K562 (cell line): ENCODE results near the gene METTL25B. TPM values are rescaled to one million over a fixed set of nuclear protein-coding genes. Genes with fewer than 3 reads are reported as not detected.

Source experiments
- CBX2 ChIP-seq: fragments of 200-600 bp; sonication (generic); IDR thresholded peaks from one replicate; pipeline ENCODE4 v1.6.1; 2012; ENCODE audit warnings: mild to moderate bottlenecking, low read length, inconsistent platforms; ENCODE audit not compliant: insufficient read depth, poor library complexity, severe bottlenecking
- CHCHD3 ChIP-seq: fragments of 250-450 bp; sonication (Bioruptor Pico); IDR thresholded peaks from 2 replicates; pipeline ENCODE4 v2.1.2; 2022; ENCODE audit warnings: mild to moderate bottlenecking
- E2F4 ChIP-seq: sonication (generic); formaldehyde crosslinking; IDR thresholded peaks from 2 replicates; pipeline ENCODE4 v1.8.0; 2022; ENCODE audit warnings: mild to moderate bottlenecking, low read depth, missing genetic modification reagents
- EP300 ChIP-seq: IDR thresholded peaks from 2 replicates; pipeline ENCODE4 v1.6.1; 2012; ENCODE audit warnings: low read length, improper control_type of control experiment
- ERF ChIP-seq: fragments of 450-650 bp; formaldehyde crosslinking; IDR thresholded peaks from 2 replicates; pipeline ENCODE4 v1.4.0; 2020; ENCODE audit warnings: mild to moderate bottlenecking, mixed read lengths
- GTF2B ChIP-seq: IDR thresholded peaks from 2 replicates; pipeline ENCODE4 v1.6.1; 2011; ENCODE audit not compliant: insufficient read length; ENCODE audit errors: extremely low read depth
- HDAC3 ChIP-seq: fragments of 450-650 bp; IDR thresholded peaks from 2 replicates; pipeline ENCODE4 v1.6.1; 2018; ENCODE audit warnings: borderline replicate concordance, mild to moderate bottlenecking, moderate library complexity; ENCODE audit not compliant: partially characterized antibody
- HDAC6 ChIP-seq: IDR thresholded peaks from 2 replicates; pipeline ENCODE4 v1.6.1; 2012; ENCODE audit warnings: low read depth, mild to moderate bottlenecking, control low read depth, inconsistent platforms, low read length, moderate library complexity
- HOXB6 ChIP-seq: fragments of 250-450 bp; sonication (Bioruptor Pico); IDR thresholded peaks from 2 replicates; pipeline ENCODE4 v1.5.1; 2022; ENCODE audit warnings: mild to moderate bottlenecking, borderline replicate concordance
- MCM2 ChIP-seq: fragments of 450-650 bp; IDR thresholded peaks from 2 replicates; pipeline ENCODE4 v1.6.1; 2017; ENCODE audit warnings: low read depth, mild to moderate bottlenecking
- MEIS2 ChIP-seq: fragments of 450-650 bp; IDR thresholded peaks from 2 replicates; pipeline ENCODE4 v1.6.1; 2014; ENCODE audit warnings: mild to moderate bottlenecking; ENCODE audit not compliant: partially characterized antibody
- MTA2 ChIP-seq: fragments of 450-650 bp; IDR thresholded peaks from 2 replicates; pipeline ENCODE4 v1.6.1; 2016; ENCODE audit warnings: low read depth
- MYNN ChIP-seq, 2 experiments: sonication (generic); formaldehyde crosslinking in 1 of 2; IDR thresholded peaks; 2 replicates each; pipeline versions ENCODE4 v1.5.0 to v1.6.1; 2016 to 2020; ENCODE audit warnings: antibody characterized with exemption in 1 of 2, missing genetic modification reagents in 1 of 2
- NEUROD1 ChIP-seq: fragments of 150-350 bp; IDR thresholded peaks from 2 replicates; pipeline ENCODE4 v1.6.1; 2014; ENCODE audit warnings: borderline replicate concordance, low read length, low read depth; ENCODE audit not compliant: partially characterized antibody
- NR2C1 ChIP-seq, 2 experiments: fragments of 450-650 bp; IDR thresholded peaks; 2 replicates each; pipeline ENCODE4 v1.6.1; 2017; ENCODE audit warnings: mild to moderate bottlenecking in 2 of 2, antibody characterized with exemption in 1 of 2, inconsistent platforms in 1 of 2, missing compliant biosample characterization in 1 of 2, missing genetic modification characterization in 1 of 2
- NUFIP1 ChIP-seq: fragments of 450-650 bp; IDR thresholded peaks from 2 replicates; pipeline ENCODE4 v1.6.1; 2018; ENCODE audit not compliant: partially characterized antibody
- POLR2B ChIP-seq: fragments of 450-650 bp; IDR thresholded peaks from 2 replicates; pipeline ENCODE4 v1.6.1; 2018; ENCODE audit warnings: low read depth; ENCODE audit not compliant: partially characterized antibody
- SNRNP70 ChIP-seq: fragments of 200-400 bp; formaldehyde crosslinking; optimal IDR thresholded peaks from 2 replicates; pipeline ENCODE3; 2017; ENCODE audit warnings: low read depth, low read length
- SUPT5H ChIP-seq: fragments of 450-650 bp; IDR thresholded peaks from 2 replicates; pipeline ENCODE4 v1.6.1; 2016
- TSC22D4 ChIP-seq: fragments of 450-650 bp; IDR thresholded peaks from 2 replicates; pipeline ENCODE4 v1.6.1; 2016; ENCODE audit warnings: missing genetic modification characterization, missing biosample characterization, control low read depth
- ZNF274 ChIP-seq: IDR thresholded peaks from 2 replicates; pipeline ENCODE4 v1.6.1; 2011; ENCODE audit warnings: low read depth, mild to moderate bottlenecking, low read length, moderate library complexity, borderline replicate concordance
- ZNF785 ChIP-seq: fragments of 250-450 bp; sonication (Bioruptor Pico); IDR thresholded peaks from 2 replicates; pipeline ENCODE4 v1.4.0; 2020; ENCODE audit warnings: mild to moderate bottlenecking
- polyA plus RNA-seq, 8 experiments: library from polyadenylated mRNA; depleted of rRNA in 4 of 8; stranded (reverse) in 5 of 8; unstranded in 3 of 8; fragments of >200 nt; fragmentation: Nextera tagmentation in 2 of 8; fragmentation: Illumina TruSeq in 1 of 8; extraction: Ambion mirVana in 2 of 8; extraction: Trizol in 1 of 8; gene quantifications; 2 replicates each; pipeline versions ENCODE4 v1.2.1 to v1.2.3, GENCODE V29; 2011 to 2014; ENCODE audit warnings: inconsistent platforms in 1 of 8, missing spikeins in 1 of 8
- total RNA-seq, 7 experiments: library from RNA; depleted of rRNA in 6 of 7; stranded (reverse); fragments of >200 nt in 6 of 7; fragmentation: Illumina TruSeq in 2 of 7; extraction: Trizol in 2 of 7; gene quantifications; 2 replicates each; pipeline versions ENCODE4 v1.2.1 to v1.2.3, GENCODE V29; 2011 to 2021; ENCODE audit warnings: low replicate concordance in 1 of 7
- TF ChIP-seq, protein P1 (sequence below): fragments of 450-650 bp; IDR thresholded peaks from 2 replicates; pipeline ENCODE4 v1.6.1; 2016; ENCODE audit warnings: missing biosample characterization, missing genetic modification characterization
- TF ChIP-seq, protein P2 (sequence below): fragments of 450-650 bp; IDR thresholded peaks from 2 replicates; pipeline ENCODE4 v1.7.0; 2016; ENCODE audit warnings: borderline replicate concordance

METTL25B gene
- total and polyA plus RNA-seq, 9 of the 15 experiments (the other 6 are each of a cell fraction or from before 2014, with no cell fraction given), result 7.7 to 48.3 (median 33.1) TPM

- TF ChIP-seq, protein P1, sequence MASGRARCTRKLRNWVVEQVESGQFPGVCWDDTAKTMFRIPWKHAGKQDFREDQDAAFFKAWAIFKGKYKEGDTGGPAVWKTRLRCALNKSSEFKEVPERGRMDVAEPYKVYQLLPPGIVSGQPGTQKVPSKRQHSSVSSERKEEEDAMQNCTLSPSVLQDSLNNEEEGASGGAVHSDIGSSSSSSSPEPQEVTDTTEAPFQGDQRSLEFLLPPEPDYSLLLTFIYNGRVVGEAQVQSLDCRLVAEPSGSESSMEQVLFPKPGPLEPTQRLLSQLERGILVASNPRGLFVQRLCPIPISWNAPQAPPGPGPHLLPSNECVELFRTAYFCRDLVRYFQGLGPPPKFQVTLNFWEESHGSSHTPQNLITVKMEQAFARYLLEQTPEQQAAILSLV (tag), result no peak
- TF ChIP-seq MEIS2 (peak; percentile 5), HDAC3 (no peak), TSC22D4 (tag) (no peak), NUFIP1 (no peak), MYNN (IDR thresholded peaks at IDR 0.05) (no peak; the same call in 1 of the 2 replicates), MYNN (CRISPR knock-in tag; IDR thresholded peaks at IDR 0.05) (no peak), MCM2 (no peak), ERF (CRISPR knock-in tag) (0 out of 2 replicates have a peak, but pooled peaks have one; percentile 39), CBX2 (no peak), ZNF274 (no peak), MTA2 (no peak), CHCHD3 (no peak), SNRNP70 (no peak), E2F4 (peak; percentile 75; the same call in 1 of the 2 replicates), ZNF785 (CRISPR knock-in tag) (no peak), HOXB6 (CRISPR knock-in tag) (no peak), SUPT5H (peak; percentile 57), GTF2B (no peak), NR2C1 (IDR thresholded peaks at IDR 0.05) (no peak), NR2C1 (tag; IDR thresholded peaks at IDR 0.05) (no peak), HDAC6 (no peak), EP300 (peak; percentile 35; the same call in 1 of the 2 replicates), NEUROD1 (peak; percentile 98), POLR2B (no peak)
- TF ChIP-seq, protein P2, sequence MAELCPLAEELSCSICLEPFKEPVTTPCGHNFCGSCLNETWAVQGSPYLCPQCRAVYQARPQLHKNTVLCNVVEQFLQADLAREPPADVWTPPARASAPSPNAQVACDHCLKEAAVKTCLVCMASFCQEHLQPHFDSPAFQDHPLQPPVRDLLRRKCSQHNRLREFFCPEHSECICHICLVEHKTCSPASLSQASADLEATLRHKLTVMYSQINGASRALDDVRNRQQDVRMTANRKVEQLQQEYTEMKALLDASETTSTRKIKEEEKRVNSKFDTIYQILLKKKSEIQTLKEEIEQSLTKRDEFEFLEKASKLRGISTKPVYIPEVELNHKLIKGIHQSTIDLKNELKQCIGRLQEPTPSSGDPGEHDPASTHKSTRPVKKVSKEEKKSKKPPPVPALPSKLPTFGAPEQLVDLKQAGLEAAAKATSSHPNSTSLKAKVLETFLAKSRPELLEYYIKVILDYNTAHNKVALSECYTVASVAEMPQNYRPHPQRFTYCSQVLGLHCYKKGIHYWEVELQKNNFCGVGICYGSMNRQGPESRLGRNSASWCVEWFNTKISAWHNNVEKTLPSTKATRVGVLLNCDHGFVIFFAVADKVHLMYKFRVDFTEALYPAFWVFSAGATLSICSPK, result no peak
These were observed 23.6 kb downstream of the METTL25B start (continued) for GRCh38 chr1:156751757-156752481.
